ENCODE results near the gene INTS1.
"Not testable (repeated sequence)": the region's sequence is repeated elsewhere in the genome, so short reads cannot be mapped to it uniquely, and the experiment has no call there.

Gene INTS1

DNA sequence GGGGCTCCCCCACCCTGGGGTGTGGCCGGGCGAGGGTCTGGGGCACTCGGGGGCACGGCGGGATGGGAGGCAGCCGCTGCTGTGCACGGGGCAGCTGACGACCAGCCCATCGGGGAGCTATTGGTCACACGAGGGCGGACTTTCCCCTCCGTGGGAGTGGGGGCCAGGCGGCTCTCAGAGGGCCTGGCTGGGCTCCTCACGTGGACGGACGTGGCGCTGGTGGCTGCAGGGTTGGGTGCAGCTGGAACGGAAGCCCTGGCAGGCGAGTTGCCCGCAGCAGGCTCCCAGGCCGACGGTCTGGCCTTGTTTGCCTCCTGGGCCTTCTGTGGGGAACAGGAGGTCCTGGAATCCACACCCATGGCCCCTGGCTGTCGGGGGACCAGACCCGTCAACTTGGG, 59.3 kb downstream of the INTS1 start:
- DNase-seq = no peak

DNA sequence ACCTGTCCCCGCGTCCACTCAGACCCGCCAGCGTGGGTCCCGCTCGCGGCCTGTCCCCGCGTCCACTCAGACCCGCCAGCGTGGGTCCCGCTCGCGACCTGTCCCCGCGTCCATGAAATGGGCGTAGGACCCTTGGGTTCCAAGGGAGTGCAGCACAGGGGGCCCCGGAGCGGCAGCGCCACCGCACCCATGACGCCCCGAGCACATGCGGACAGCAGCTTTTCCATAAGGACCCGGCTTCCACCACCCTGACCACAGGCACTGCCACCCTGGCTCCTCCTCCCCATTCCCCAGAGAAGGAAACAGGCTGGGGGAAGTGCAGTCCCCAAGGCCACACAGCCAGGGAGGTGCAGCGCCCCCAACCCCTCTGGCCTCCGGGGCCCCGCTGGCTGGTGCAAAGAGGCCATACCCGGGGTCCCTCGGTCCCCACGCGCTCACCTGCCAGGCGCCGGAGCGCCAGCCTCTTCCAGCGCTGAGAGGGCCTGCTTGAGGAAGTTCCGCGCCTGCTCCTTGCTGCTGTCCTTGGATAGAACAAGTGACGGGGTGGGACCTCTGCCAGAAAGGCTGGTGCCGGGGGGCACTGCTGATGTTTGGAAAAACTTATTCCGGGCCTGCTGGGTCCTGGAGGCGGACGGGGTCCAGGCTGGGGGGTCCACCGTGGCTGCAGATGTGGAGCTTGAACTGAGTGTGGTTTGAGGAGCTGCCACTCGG, 59.8 kb downstream of the INTS1 start:
- no peak for DNase-seq

DNA sequence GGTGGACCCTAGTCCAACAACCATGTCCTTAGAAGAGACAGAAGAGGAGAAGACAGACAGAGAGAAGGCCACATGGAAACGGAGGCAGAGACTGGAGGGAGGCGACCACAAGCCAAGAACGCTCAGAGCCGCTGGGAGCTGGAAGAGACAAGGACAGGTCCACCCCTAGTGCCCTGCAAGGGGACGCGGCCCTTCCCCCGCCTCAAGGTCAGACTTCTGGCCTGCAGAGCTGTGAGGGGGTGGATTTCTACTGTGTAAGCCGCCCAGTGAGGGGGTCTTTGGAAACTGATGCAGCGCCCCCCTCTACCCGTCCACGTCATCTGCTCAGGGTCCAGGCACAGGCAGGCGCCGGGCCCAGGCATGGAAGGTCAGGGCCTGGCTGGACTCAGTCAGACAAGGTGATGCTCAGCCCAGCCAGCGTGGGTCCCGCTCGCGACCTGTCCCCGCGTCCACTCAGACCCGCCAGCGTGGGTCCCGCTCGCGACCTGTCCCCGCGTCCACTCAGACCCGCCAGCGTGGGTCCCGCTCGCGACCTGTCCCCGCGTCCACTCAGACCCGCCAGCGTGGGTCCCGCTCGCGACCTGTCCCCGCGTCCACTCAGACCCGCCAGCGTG, 60.5 kb downstream of the INTS1 start:
- not testable (repeated sequence) for DNase-seq

DNA sequence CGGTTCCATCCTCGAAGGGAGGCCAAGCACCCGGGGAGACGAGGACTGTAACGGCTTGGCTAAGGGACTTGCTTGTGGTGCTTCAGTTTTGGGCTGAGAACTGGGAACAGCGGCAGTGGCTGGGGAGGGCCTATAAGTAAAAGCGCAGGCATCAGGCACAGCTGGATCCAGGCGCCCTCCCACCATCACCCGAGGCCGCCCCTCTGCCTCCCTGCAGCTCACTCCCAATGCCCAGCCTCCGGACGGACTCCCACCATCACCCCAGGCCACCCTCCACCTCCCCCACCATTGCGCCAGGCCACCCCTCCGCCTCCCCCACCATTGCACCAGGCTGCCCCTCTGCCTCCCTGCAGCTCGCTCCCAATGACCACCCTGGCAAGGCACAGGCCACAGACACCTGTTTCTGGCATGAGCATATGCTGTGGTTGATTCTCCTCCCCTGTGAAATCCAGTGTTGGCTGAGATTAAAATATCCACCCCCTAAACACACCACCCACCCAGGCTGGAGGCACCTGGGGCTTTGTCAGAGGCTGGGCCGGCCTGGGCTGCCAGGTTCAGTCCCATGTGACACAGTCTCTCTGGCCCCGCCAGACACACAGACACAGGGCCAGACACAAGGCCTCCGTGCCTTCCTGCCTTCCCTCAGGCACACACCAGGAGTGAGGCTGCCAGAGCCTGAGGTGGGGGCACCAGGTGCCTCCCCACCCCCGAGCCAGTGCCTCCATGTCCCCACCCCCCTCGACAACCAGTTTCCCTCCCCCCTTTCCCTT, 61.6 kb downstream of the INTS1 start:
- DNase-seq = no peak

DNA sequence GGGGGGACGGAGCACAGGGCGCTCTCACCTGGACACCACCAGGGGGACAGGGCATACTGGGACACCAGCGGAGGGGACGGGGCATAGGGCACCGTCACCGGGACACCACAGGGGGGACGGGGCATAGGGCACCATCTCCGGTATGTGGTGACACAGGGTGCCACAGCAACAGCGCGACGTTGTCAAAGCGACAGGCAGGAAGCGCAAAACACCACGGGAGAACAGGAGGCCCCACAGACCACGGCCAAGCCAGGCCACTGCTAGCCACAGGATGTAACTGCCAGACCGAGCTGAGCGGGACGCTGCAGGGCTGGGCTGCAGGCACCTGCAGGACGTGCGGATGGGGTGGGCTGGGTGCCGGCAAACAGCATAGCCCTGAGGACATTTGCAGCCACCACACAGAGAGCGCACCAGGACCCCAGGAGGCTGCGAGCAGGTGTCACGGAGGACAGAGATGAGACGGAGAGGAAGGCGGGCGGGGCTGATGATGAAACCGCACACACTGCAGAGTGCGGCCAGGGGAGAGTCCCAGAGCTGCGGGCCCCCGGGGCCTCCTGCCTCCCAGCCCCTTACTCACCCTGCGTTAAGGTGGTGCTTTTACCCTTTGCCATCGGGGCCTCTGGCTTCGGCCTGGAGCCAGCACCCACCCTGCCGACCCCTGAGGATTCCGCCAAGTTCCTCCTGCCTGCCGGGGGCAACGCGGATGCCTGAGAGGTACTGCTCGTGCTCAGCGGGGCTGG, 62.4 kb downstream of the INTS1 start:
- no peak for DNase-seq

DNA sequence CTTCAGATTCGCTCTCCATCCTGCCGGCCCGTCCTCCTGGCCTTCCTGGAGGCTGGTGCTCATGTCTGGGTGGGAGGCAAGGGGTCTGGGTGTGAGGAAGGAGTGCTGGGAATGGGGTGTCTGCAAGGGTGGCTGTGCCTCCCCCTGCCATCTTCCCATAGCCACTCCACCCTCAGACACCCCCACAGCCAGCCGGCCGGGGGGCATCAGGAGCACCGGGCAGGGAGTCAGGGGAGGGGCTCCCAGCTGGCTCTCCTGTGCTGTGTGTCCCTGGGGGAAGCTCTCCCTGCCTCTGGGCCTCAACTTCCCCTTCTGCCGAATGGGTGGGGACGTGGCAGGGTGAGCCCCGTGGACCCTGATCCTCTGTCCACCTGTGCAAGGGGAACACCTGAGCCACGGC, 63.6 kb downstream of the INTS1 start:
- DNase-seq = no peak

DNA sequence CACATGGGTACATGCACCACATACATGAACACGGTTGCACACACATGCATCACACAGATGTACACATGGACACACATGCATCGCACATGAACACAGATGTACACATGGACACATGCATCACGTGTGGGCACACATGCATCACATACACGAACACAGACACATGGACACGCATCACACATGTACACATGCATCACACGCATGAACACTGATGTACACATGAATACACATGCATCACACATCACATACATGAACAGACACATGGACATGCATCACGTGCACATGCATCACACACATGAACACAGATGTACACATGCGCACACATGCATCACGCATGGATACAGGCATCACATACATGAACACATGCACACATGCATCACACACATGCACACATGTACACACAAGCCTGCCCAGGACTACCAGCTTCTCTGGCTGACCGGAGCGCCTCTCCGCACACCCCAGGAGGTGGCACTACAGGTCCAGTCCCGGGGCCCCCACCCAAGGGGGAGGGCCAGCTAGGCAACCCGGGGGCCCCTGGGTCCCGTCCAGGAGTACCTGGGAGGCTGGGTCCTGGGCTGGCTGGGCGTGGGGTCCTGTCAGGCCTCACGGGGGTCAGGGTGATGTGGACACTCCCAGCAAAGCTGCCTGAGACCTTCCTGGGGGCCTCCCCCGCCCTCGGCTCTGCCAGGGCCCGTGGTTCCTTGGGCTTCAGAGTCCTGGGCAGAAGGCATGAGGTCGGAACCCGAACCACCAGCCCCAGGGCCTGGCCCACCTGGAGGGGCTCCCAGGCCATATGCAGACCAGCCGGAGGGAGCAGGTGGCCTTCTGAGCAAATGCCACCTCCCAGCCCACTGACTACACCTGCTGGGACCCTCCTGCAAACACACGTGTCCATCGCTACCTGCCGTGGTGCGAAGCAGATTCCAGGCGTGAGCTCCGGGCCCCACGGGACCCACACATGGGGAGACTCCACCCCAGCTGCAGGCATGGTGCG, 64.5 kb downstream of the INTS1 start:
- peak; percentile 0 for DNase-seq

DNA sequence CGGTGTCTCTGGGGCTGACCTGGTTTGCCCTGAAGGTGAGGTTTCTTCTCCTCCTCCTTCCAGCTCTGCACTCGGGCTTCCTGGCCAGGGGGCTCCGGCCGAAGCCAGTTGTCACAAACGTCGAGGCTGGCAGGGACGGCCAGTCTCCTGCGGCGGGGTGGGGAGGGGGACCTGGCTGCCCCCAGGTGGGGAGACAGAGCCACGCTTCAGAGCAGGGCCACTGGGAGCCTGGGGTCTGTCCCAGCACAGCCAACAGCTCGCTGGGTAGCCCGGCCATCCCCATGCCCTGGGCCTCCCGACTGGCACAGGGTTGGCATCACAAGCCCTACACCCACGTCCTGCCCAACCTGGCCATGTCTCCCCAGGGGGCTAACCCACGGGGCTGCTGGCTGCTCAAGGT, 65.4 kb downstream of the INTS1 start:
- DNase-seq = no peak

DNA sequence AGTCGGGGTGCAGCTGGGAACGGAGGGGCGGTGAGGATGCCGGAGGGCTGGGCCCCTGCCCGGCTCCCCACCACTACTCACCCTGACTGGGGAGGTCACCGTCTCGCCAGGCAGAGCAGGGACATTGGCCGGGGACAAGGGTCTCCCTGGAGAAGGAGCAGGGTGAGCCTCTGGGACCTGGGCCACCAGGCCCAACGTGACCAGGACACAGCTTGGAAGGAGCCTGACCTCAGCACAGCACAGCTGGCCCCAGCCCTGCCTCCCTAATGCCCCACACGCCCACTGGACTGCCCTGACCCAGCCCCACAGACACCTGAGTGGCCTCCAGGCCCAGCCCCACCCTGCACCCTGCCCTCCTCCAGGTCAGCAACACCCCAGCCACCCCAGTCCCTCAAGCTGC, 66.0 kb downstream of the INTS1 start:
- DNase-seq = no peak

DNA sequence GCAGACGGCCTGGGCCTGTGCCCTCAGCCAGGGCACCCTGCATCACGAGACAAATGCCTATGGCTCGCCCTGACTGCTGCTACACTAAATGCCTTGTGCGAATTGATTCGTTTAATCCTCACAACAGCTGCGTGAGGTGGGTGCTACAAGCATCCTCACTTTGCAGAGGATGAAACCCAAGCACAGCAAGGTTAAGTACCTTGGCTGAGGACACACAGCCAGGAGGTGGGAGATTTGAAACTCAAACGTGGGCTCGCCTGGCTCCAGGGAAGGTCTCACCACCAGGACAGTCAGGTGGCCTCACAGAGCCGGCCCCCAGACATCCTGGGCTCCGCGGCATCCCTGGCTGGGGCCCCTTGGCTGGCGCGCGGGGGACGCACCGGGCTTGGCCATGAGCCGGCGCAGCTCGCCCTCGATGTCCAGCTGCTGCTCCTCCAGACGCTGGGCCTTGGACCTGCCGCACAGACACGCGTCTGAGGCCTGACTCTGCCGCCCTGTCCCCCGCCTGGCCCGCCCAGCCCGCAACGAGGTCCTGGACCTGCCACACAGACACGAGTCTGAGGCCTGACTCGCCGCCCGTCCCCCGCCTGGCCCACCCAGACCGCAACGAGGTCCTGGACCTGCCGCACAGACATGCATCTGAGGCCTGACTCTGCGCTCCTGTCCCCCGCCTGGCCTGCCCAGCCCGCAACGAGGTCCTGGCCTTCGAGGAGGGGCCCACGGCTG, 66.9 kb downstream of the INTS1 start:
- no peak for DNase-seq

DNA sequence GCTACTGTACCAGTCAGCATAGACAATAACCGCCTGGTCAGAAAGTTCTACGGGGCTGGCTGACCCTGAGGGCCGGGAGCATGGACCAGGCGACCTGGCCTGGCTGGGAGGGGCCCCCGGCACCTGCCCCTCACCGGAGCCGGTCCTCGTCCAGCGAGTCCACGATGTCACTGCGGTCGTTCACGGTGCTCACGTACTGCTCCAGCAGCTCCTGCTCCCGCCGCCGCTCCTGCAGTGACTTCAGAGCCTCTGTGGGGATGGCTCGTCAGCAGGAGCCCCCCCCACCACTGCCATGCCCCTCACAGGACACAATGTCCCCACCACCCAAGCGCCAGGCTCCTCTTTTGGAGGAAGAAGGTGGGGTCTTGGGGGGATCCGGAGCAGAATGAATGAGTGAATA, 67.6 kb downstream of the INTS1 start:
- no peak for DNase-seq

DNA sequence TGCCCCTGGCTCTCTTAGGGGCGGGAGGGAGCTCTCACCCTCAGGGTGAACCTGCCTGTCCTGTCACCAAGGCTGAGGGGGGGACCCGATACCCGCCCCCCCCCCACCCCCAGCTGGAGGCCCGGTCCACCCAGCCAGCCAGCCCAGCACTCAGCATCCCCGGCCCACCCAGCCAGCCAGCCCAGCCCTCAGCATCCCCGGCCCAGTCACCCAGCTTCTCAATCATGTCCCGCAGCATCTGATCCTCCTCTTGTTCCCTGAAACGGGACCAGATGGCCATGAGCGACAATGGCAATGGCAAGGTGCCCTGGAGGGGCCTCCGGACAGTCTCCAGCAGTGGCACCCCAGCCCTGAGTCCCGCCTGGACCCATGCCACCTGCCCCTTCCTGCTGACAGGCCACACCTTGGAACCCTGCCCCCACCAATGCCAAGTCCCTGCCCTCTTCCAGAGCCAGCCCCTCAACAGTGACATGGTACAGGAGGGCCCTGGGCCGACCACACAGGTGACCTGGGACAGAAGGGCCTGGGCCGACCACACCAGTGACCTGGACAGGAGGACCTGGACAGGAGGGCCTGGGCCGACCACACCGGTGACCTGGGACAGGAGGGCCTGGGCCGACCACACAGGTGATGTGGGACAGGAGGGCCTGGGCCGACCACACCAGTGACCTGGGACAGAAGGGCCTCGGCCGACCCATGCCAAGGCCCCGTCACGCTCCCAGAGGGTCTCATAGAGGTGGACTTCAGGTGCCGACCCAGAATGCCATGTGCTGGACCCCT, 69.1 kb downstream of the INTS1 start:
- DNase-seq = no peak

DNA sequence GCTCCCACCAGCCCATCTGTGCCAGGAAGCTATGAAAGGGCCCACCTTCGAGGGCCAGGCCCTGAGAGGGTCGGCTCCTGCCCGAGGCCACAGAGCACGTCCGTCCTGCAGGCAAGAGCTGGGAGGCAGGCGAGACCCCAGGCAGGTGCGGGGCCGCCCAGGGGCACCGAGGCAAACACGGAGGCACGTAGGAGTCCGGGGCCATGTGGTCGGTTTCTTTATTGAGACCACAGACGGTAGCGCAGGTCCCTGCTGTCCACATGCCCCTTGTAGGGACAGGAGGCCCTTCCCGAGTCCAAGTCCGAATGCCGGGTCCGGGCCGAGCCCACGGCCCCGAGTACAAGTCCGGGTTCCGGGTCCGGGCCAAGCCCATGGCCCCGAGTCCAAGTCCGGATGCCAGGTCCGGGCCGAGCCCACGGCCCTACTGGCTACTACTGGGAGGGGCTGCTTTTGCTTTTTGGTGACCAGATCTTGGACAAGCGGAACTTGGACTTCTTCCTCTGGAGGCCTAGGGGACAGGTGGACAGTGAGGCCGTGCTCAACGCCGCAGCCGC, 69.9 kb downstream of the INTS1 start:
- no peak for DNase-seq

DNA sequence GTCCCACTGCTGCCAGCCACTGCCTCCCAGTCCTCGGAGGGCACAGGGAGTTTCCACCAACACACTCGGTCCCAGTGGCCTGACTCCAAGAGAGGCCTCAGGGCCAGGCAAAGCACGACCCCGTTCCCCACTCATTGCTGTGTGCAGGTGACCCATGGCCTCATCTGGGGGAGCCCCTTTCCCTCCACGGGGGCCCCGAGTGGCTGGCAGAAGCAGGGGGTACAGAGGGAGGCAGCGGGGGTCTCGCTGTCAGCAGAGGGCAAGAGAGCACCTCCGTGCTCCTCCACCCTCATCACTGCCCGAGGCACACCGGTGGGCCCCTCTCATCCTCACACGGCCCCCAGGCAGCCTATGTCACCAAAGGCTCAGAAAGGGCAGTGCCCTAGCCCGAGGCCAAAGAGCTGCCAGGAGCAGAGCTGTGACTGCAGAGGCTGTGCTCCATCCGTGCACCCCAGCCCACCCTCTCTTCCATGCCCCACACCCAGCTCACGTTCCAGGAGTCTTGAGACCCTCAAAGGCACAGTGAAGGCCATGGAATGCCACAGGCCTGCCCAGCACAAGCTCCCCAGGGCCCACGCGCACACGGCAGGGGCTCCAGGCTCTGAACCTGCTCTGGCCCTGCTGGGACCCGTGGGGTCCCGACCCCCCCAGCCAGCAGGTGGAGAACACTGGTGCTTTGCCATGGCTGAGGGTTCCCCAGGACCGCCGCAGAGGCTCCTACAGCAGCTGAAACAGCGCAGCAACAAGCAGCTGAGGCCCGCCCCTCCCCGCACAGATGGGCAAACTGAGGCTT, 70.9 kb downstream of the INTS1 start:
- no peak for DNase-seq

DNA sequence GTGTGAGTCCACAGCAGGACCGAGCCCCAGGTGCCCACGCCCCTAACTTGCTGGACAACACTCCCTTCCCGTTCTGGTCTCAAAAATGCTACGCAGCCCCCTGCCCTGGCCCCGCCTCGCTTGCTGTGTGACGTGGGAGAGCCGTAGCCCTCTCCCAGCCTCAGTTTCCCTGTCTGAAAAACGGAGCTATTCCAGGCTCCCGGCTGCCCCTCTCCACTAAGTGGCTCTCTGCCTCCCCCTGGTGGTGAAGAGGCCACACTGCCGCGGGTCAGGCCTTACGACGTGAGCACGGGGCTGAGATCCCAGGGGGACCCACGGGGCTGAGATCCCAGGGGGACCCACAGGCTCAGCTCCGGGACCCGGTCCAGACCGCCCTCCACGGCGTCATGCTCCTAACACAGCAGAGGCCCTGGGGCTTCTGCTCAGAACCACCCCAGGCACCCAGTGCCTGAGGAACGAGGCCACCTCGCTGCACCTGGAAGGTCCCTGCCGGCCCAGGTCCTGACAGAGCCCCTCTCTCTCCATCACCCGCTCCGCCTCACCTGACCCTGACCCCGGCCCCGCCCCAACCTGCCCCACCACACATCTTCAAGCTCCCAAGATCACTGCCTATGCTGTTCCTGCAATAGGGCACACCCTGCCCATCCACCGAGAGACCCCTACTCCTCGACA, 71.6 kb downstream of the INTS1 start:
- peak; percentile 69 for DNase-seq

DNA sequence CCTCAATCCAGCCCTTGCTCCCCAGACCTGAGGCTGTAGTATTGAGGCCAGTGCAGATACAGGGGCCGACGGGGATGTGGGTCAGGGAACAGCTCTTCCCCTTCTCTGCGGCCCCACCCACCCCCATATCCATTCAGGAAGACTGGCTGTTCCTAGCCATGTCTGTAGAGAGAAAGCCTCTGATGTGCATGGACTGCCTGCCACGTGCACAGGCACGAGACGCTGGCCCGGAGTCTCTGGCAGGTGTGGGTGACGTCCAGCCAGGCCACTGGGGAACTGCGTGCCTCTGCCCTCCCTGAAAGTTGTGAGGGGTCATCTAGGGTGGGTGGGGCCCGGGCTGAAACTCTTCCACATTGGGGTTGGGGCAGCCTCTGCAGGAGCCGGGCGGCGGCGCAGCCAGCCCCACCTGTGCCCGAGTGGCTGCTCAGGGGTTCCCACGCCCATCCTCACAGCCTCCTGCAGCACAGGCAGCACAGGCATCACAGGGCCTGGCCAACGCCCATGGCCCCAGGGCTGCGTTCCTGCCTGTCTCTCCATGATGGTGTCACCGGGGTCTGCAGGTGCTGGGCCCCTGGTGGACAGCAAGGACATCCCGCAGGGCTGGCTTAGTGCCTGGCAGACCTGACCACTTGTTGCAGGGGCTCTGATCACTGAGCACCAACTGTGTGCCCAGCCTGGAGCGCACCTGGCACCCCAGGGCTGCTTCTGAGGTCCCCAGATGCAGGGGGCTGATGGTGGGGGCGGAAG, 72.4 kb downstream of the INTS1 start:
- no peak for DNase-seq

DNA sequence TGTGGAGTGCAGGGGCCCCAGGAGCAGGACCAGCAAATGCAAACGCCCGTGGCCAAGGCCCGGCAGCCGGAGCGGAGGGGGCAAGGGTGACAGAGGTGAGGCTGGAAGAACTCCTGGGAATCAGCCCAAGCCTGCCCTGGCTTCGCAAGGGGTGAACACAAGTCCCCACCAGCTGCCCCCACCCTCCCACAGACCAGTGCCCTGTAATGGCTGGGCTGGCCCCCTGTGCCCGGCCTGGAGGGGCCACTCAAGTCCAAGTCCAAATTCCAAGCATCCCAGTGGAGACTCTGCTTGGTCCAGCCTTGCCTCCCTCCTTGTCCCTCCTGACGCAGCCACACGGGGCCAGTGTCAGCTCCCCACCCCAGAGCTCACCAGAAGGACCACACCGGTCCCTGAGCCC, 73.0 kb downstream of the INTS1 start:
- DNase-seq = no peak
